ENCODE results near the gene RWDD4. TPM values are rescaled to one million over a fixed set of nuclear protein-coding genes. Genes with fewer than 3 reads are reported as not detected.

The RWDD4 gene
- 15.5 TPM for total RNA-seq
- long read RNA-seq, transcript RWDD4-202 (7 exons, 2,590 nt): major isoform, 9 of 10 reads
- long read RNA-seq, partial matches to known transcripts: 1 of 10 reads
- long read RNA-seq, other reads (novel, unspliced or antisense): 0 of 10 reads

GRCh38 chr4:183659029-183659871 is at the start of gene RWDD4, which contains the start of gene TRAPPC11:
Gene RWDD4, minus strand, starts transcription at chr4:183659185. Its CDS starts 233 bp downstream, at chr4:183658952.
Gene TRAPPC11, plus strand, starts transcription at chr4:183659293. Its CDS starts 4,575 bp downstream, at chr4:183663868.
- DNase-seq (ENCODE audit: missing footprints) (peak; percentile 98), ATAC-seq (peak; percentile 100)
- intact Hi-C loops (cut with DNase I): loop anchor here (2.0 kb wide), 2 partner anchors 154 to 186 kb away; partner anchors contain the start of gene ING2

- DNase-seq (ENCODE audit: missing footprints) (no peak), ATAC-seq (no peak)
- intact Hi-C loops (cut with DNase I): no loop called here
Measured at GRCh38 chr4:183702492-183702891, 43.5 kb upstream of the RWDD4 start.

- no peak for ATAC-seq
- intact Hi-C loops (cut with DNase I): no loop called here
Measured at GRCh38 chr4:183700407-183700806, 41.4 kb upstream of the RWDD4 start.

GRCh38 chr4:183698909-183699308 is 39.9 kb upstream of the RWDD4 start:
- no peak for DNase-seq (ENCODE audit: missing footprints)
- intact Hi-C loops (cut with DNase I): no loop called here
- no peak for ATAC-seq

More at GRCh38 chr4:183700407-183700806, 41.4 kb upstream of the RWDD4 start:
- DNase-seq (ENCODE audit: missing footprints): no peak

- no peak for ATAC-seq
- DNase-seq (ENCODE audit: missing footprints): no peak
- intact Hi-C loops (cut with DNase I): no loop called here
Measured at GRCh38 chr4:183691897-183692296, 32.9 kb upstream of the RWDD4 start.

GRCh38 chr4:183691006-183691405 is 32.0 kb upstream of the RWDD4 start:
- intact Hi-C loops (cut with DNase I): no loop called here
- ATAC-seq (no peak), DNase-seq (ENCODE audit: missing footprints) (no peak)

- intact Hi-C loops (cut with DNase I): no loop called here
- DNase-seq (ENCODE audit: missing footprints) (no peak), ATAC-seq (no peak)
Measured at GRCh38 chr4:183688216-183688615, 29.2 kb upstream of the RWDD4 start.

- no peak for DNase-seq (ENCODE audit: missing footprints)
- intact Hi-C loops (cut with DNase I): no loop called here
- no peak for ATAC-seq
Measured at GRCh38 chr4:183686461-183686860, 27.5 kb upstream of the RWDD4 start.

GRCh38 chr4:183681119-183681518 is 22.1 kb upstream of the RWDD4 start:
- ATAC-seq (no peak), DNase-seq (ENCODE audit: missing footprints) (no peak)
- intact Hi-C loops (cut with DNase I): no loop called here

- ATAC-seq (no peak), DNase-seq (ENCODE audit: missing footprints) (no peak)
- intact Hi-C loops (cut with DNase I): no loop called here
Measured at GRCh38 chr4:183675625-183676024, 16.6 kb upstream of the RWDD4 start.

GRCh38 chr4:183674153-183674552 is 15.2 kb upstream of the RWDD4 start:
- intact Hi-C loops (cut with DNase I): no loop called here
- ATAC-seq (no peak), DNase-seq (ENCODE audit: missing footprints) (no peak)

GRCh38 chr4:183670960-183671555 is 12.1 kb upstream of the RWDD4 start:
- intact Hi-C loops (cut with DNase I): no loop called here
- no peak for ATAC-seq

GRCh38 chr4:183670251-183670650 is 11.3 kb upstream of the RWDD4 start:
- no peak for DNase-seq (ENCODE audit: missing footprints)
- no peak for ATAC-seq
- intact Hi-C loops (cut with DNase I): no loop called here

More at GRCh38 chr4:183670960-183671555, 12.1 kb upstream of the RWDD4 start:
- DNase-seq (ENCODE audit: missing footprints): no peak

- DNase-seq (ENCODE audit: missing footprints) (no peak), ATAC-seq (no peak)
- intact Hi-C loops (cut with DNase I): no loop called here
Measured at GRCh38 chr4:183666088-183666487, 7.1 kb upstream of the RWDD4 start.

GRCh38 chr4:183659872-183660242 is 872 bp upstream of the RWDD4 start:
- no peak for DNase-seq (ENCODE audit: missing footprints)
- intact Hi-C loops (cut with DNase I): loop anchor here (2.0 kb wide), 2 partner anchors 155 to 187 kb away; partner anchors contain the start of gene ING2
- ATAC-seq: no peak

- DNase-seq (ENCODE audit: missing footprints): peak; percentile 64
- ATAC-seq: peak; percentile 43
- intact Hi-C loops (cut with DNase I): loop anchor here (2.0 kb wide), 2 partner anchors 154 to 186 kb away; partner anchors contain the start of gene ING2
Measured at GRCh38 chr4:183658362-183659028, 490 bp downstream of the RWDD4 start.

- intact Hi-C loops (cut with DNase I): no loop called here
- ATAC-seq (no peak), DNase-seq (ENCODE audit: missing footprints) (no peak)
Measured at GRCh38 chr4:183657564-183657963, 1.4 kb downstream of the RWDD4 start.

- ATAC-seq: no peak
Measured at GRCh38 chr4:183645326-183645725, 13.7 kb downstream of the RWDD4 start.

GRCh38 chr4:183639291-183639690 is 19.7 kb downstream of the RWDD4 start:
- DNase-seq (ENCODE audit: missing footprints): no peak
- ATAC-seq: no peak
- intact Hi-C loops (cut with DNase I): no loop called here

More at GRCh38 chr4:183645326-183645725, 13.7 kb downstream of the RWDD4 start:
- intact Hi-C loops (cut with DNase I): no loop called here
- no peak for DNase-seq (ENCODE audit: missing footprints)

All from Right ventricle myocardium inferior (tissue), 1 donor.